Liver (tissue), 9 donors: ENCODE measurements around the gene TECPR1. TPM values are rescaled to one million over a fixed set of nuclear protein-coding genes. Genes with fewer than 3 reads are reported as not detected.

Experiments
- DNase-seq: peaks from one replicate; pipeline ENCODE4 v3.0.0-alpha.2; 2017; ENCODE audit warnings: low spot score
- H3K27ac ChIP-seq, 2 donors: one replicate each; pipeline ENCODE4 v1.7.0; 2013; ENCODE audit warnings: inconsistent platforms in 2 of 2, low read length in 2 of 2, control low read depth in 1 of 2, low read depth in 1 of 2, mild to moderate bottlenecking in 1 of 2
- H3K27me3 ChIP-seq, 4 donors: one replicate each; pipeline versions ENCODE4 v1.6.1 to v1.7.0; 2013; ENCODE audit warnings: low read length in 3 of 4, inconsistent platforms in 1 of 4, mild to moderate bottlenecking in 1 of 4, moderate library complexity in 1 of 4; ENCODE audit not compliant: control insufficient read depth in 4 of 4, insufficient read depth in 4 of 4
- H3K36me3 ChIP-seq, 4 donors: one replicate each; pipeline versions ENCODE4 v1.6.1 to v1.7.0; 2013; ENCODE audit warnings: low read length in 3 of 4, mild to moderate bottlenecking in 3 of 4, low read depth in 1 of 4, moderate library complexity in 1 of 4; ENCODE audit not compliant: control insufficient read depth in 4 of 4, insufficient read depth in 3 of 4
- H3K4me1 ChIP-seq, 4 donors: one replicate each; pipeline versions ENCODE4 v1.6.1 to v1.7.0; 2013; ENCODE audit warnings: low read length in 3 of 4, mild to moderate bottlenecking in 3 of 4, moderate library complexity in 1 of 4; ENCODE audit not compliant: control insufficient read depth in 4 of 4, insufficient read depth in 4 of 4
- H3K4me3 ChIP-seq, 3 donors: one replicate each; pipeline versions ENCODE4 v1.6.1 to v1.7.0; 2013; ENCODE audit warnings: low read length in 3 of 3, control low read depth in 1 of 3, low read depth in 1 of 3, mild to moderate bottlenecking in 1 of 3
- H3K9ac ChIP-seq, 2 donors: one replicate each; pipeline ENCODE4 v1.7.0; 2013; ENCODE audit warnings: low read length in 2 of 2, mild to moderate bottlenecking in 2 of 2, moderate library complexity in 2 of 2, control low read depth in 1 of 2, low read depth in 1 of 2
- H3K9me3 ChIP-seq, 4 donors: one replicate each; pipeline versions ENCODE4 v1.6.1 to v1.7.0; 2013; ENCODE audit warnings: low read length in 3 of 4; ENCODE audit not compliant: control insufficient read depth in 4 of 4
- EGR1 ChIP-seq, 2 donors: IDR thresholded peaks; 2 replicates each; pipeline ENCODE4 v1.6.1; 2016 to 2018; ENCODE audit warnings: antibody characterized with exemption in 2 of 2, low read depth in 2 of 2
- FOXA1 ChIP-seq: IDR thresholded peaks from 2 replicates; pipeline ENCODE4 v1.6.1; 2016; ENCODE audit warnings: antibody characterized with exemption
- FOXA2 ChIP-seq: IDR thresholded peaks from 2 replicates; pipeline ENCODE4 v1.6.1; 2016; ENCODE audit warnings: antibody characterized with exemption
- HNF4A ChIP-seq, 2 donors: conservative IDR thresholded peaks; 2 replicates each; pipeline ENCODE4 v1.6.1; 2016; ENCODE audit warnings: antibody characterized with exemption in 2 of 2, mild to moderate bottlenecking in 2 of 2
- HNF4G ChIP-seq: IDR thresholded peaks from 2 replicates; pipeline ENCODE4 v1.6.1; 2016; ENCODE audit warnings: antibody characterized with exemption
- JUND ChIP-seq, 2 donors: IDR thresholded peaks; 2 replicates each; pipeline ENCODE4 v1.6.1; 2016; ENCODE audit warnings: antibody characterized with exemption in 2 of 2
- NR2F2 ChIP-seq: IDR thresholded peaks from 2 replicates; pipeline ENCODE4 v1.6.1; 2016; ENCODE audit warnings: antibody characterized with exemption
- RAD21 ChIP-seq, 2 donors: IDR thresholded peaks; 2 replicates each; pipeline ENCODE4 v1.6.1; 2016; ENCODE audit warnings: antibody characterized with exemption in 2 of 2, mild to moderate bottlenecking in 2 of 2
- REST ChIP-seq: IDR thresholded peaks from 2 replicates; pipeline ENCODE4 v1.6.1; 2016; ENCODE audit warnings: antibody characterized with exemption, mild to moderate bottlenecking
- SP1 ChIP-seq: IDR thresholded peaks from 2 replicates; pipeline ENCODE4 v1.6.1; 2018; ENCODE audit warnings: antibody characterized with exemption, mild to moderate bottlenecking
- TAF1 ChIP-seq: conservative IDR thresholded peaks from 2 replicates; pipeline ENCODE4 v1.6.1; 2016; ENCODE audit warnings: antibody characterized with exemption, mild to moderate bottlenecking
- YY1 ChIP-seq: IDR thresholded peaks from 2 replicates; pipeline ENCODE4 v1.6.1; 2016; ENCODE audit warnings: antibody characterized with exemption, mild to moderate bottlenecking
- WGBS: extraction: QIAGEN DNeasy Blood & Tissue Kit; methylation state at CpG from one replicate; pipeline ENCODE4 v1.1.7; 2013; 5-methylcytosine and 5-hydroxymethylcytosine counted together
- polyA plus RNA-seq, 2 donors: library from polyadenylated mRNA; stranded (reverse) in 1 of 2; unstranded in 1 of 2; fragments of 200-250 nt in 1 of 2; fragments of >200 nt in 1 of 2; fragmentation: Nextera tagmentation in 1 of 2; extraction: Ambion mirVana in 1 of 2; gene quantifications; one replicate each; pipeline versions ENCODE4 v1.2.1 to v1.2.3, GENCODE V29; 2013 to 2015
- total RNA-seq, 2 donors: library from RNA; depleted of rRNA; stranded (reverse); fragments of >200 nt; gene quantifications; one replicate each; pipeline ENCODE4 v1.2.3, GENCODE V29; 2014
- TF ChIP-seq, protein P1 (sequence below): fragments of 150-350 bp; IDR thresholded peaks from 2 replicates; pipeline ENCODE4 v1.5.1; 2017; ENCODE audit warnings: improper control_type of control experiment, low read depth, low read length; ENCODE audit not compliant: missing input control
- TF ChIP-seq, protein P2 (sequence below): IDR thresholded peaks from 2 replicates; pipeline ENCODE4 v1.6.1; 2016; ENCODE audit warnings: antibody characterized with exemption
- donor health status: healthy.
- donor health status: healthy.
- donor health status: healthy.
- donor health status: healthy.
- donor health status: healthy.

TECPR1 gene
- total and polyA plus RNA-seq, 4 donors, result 3.3 to 16.3 (median 7.8) TPM

DNA sequence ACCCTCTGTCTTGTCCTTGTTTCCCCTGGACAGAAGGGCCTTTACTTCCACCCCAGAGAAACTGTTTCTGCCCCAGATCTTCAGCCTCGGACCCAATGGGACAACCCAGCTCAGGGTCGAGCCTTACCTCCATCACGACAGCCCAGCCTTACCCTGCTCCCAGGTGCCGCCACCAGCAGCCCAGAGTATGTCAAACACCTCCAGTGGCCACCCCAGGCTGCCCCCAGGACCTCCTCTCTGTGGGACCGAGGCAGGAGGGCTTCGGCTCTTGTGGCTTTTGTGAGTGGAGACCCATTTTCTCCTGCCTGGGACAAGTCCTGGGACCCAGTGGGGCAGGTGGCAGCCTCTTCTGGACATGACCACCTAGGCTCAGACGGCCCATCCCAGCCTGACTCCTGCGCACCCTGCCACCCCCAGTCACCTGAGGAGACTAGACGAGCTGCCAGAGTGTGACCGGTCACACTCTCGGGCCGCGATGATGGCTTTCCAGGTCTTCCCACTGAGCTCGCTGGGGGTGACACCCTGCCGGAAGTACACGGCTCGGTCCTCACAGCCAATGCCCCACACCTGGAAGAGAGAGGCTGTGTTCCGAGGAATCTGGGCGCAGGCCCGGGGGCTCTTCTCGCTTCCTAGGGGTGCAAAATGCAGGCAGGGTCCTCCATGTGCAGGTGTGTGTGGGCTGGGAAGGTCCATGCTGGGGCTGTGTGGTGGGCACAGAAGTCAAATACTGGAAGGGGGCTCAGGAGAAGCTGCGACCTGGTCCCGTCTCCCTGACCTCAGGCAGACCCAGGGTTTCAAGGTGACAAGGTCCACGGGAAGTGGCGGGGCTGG is 15.5 kb downstream of the TECPR1 start:
- 97% methylated on average over 25 of the region's 25 CpGs for WGBS
- TF ChIP-seq HNF4G, result no peak
- TF ChIP-seq EGR1 (IDR thresholded peaks at IDR 0.05; ENCODE audit: low read depth in 2 of 2), result no peak
- no peak for TF ChIP-seq REST
- TF ChIP-seq, protein P1, sequence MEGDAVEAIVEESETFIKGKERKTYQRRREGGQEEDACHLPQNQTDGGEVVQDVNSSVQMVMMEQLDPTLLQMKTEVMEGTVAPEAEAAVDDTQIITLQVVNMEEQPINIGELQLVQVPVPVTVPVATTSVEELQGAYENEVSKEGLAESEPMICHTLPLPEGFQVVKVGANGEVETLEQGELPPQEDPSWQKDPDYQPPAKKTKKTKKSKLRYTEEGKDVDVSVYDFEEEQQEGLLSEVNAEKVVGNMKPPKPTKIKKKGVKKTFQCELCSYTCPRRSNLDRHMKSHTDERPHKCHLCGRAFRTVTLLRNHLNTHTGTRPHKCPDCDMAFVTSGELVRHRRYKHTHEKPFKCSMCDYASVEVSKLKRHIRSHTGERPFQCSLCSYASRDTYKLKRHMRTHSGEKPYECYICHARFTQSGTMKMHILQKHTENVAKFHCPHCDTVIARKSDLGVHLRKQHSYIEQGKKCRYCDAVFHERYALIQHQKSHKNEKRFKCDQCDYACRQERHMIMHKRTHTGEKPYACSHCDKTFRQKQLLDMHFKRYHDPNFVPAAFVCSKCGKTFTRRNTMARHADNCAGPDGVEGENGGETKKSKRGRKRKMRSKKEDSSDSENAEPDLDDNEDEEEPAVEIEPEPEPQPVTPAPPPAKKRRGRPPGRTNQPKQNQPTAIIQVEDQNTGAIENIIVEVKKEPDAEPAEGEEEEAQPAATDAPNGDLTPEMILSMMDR, result no peak
- TF ChIP-seq NR2F2, result no peak
- TF ChIP-seq TAF1, result no peak
- H3K27me3 ChIP-seq, result no peaks in the 10 kb centered on the region
- no peaks in the 10 kb centered on the region for H3K9me3 ChIP-seq
- H3K27ac ChIP-seq, result no peak overlapping the region
- H3K36me3 ChIP-seq, result peaks cover 0 to 21% (median 5%) of the 10 kb centered on the region in 4 donors
- H3K9ac ChIP-seq, result no peak overlapping the region
- H3K4me3 ChIP-seq, result no peak overlapping the region
- no peaks in the 10 kb centered on the region for H3K4me1 ChIP-seq
- DNase-seq, result no peak

DNA sequence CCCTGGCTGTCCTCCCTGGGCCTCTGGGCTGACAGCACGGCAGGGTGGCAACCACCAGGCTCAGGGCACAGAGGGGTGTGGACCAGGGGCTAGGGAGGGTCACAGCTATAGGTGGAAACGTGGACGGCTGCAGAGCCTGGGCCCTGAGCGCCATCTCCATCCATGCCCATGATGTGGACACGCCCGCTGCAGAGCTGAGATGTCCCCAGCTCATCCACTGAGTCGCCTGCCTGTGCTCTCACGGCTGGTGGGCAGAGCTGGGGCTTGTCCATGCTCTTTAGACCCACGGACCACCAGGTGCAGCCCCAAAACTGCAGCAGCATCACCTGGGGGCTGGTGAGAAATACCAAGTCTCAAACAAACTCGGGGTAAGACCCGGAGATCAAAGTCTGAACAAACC is 16.1 kb downstream of the TECPR1 start:
- H3K27me3 ChIP-seq, result no peaks in the 10 kb centered on the region
- peaks cover 0 to 21% (median 6%) of the 10 kb centered on the region in 4 donors for H3K36me3 ChIP-seq
- no peak for DNase-seq
- H3K9me3 ChIP-seq, result no peaks in the 10 kb centered on the region
- WGBS, result 97% methylated on average over 11 of the region's 11 CpGs
- H3K27ac ChIP-seq, result no peak overlapping the region
- H3K4me1 ChIP-seq, result no peaks in the 10 kb centered on the region
- TF ChIP-seq HNF4A (conservative IDR thresholded peaks at IDR 0.05), result no peak
- TF ChIP-seq, protein P1, result no peak
- no peak for TF ChIP-seq SP1
- TF ChIP-seq RAD21 (IDR thresholded peaks at IDR 0.05), result no peak
- TF ChIP-seq FOXA2, result no peak
- TF ChIP-seq, protein P2, sequence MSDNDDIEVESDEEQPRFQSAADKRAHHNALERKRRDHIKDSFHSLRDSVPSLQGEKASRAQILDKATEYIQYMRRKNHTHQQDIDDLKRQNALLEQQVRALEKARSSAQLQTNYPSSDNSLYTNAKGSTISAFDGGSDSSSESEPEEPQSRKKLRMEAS, result no peak
- TF ChIP-seq NR2F2, result no peak
- TF ChIP-seq EGR1 (IDR thresholded peaks at IDR 0.05; ENCODE audit: low read depth in 2 of 2), result no peak
- TF ChIP-seq JUND (IDR thresholded peaks at IDR 0.05), result no peak
- no peak for TF ChIP-seq YY1
- TF ChIP-seq FOXA1, result no peak
- no peak overlapping the region for H3K9ac ChIP-seq
- H3K4me3 ChIP-seq, result no peak overlapping the region
